Left lung (tissue), 10 donors: ENCODE measurements around the gene ZFYVE9. TPM values are rescaled to one million over a fixed set of nuclear protein-coding genes. Genes with fewer than 3 reads are reported as not detected.

Source experiments
- ATAC-seq: fragments of 200-7000 bp; cut with Tn5 transposase; one replicate; pipeline ENCODE4 v1.9.1; 2020; ENCODE audit warnings: moderate library complexity
- DNase-seq, 4 donors: peaks; one replicate each; pipeline ENCODE4 v3.0.0-alpha.2; 2013 to 2020
- H3K27ac ChIP-seq, 2 donors: fragments of 200-600 bp; sonication (generic) in 1 of 2; one replicate each; pipeline versions ENCODE4 v1.5.0 to v1.8.0; 2020 to 2021
- H3K27me3 ChIP-seq, 2 donors: fragments of 200-600 bp; sonication (generic) in 1 of 2; one replicate each; pipeline versions ENCODE4 v1.5.0 to v1.8.0; 2020 to 2021
- H3K36me3 ChIP-seq, 2 donors: fragments of 200-600 bp; sonication (generic) in 1 of 2; one replicate each; pipeline versions ENCODE4 v1.5.0 to v1.8.0; 2020 to 2021
- H3K4me1 ChIP-seq, 2 donors: fragments of 200-600 bp; one replicate each; pipeline ENCODE4 v1.8.0; 2021
- H3K4me3 ChIP-seq, 2 donors: fragments of 200-600 bp; sonication (generic) in 1 of 2; one replicate each; pipeline versions ENCODE4 v1.5.0 to v1.8.0; 2020 to 2021; ENCODE audit warnings: mild to moderate bottlenecking in 1 of 2
- H3K9me3 ChIP-seq, 2 donors: fragments of 200-600 bp; sonication (generic) in 1 of 2; one replicate each; pipeline versions ENCODE4 v1.5.0 to v1.8.0; 2020 to 2021
- intact Hi-C, 2 donors: fragments of 100-400 bp; cut with DNase I; formaldehyde crosslinking; loops; one replicate each; pipeline versions ENCODE4 v1.11.2 to v1.14.2; 2022
- polyA plus RNA-seq, 6 donors: library from polyadenylated mRNA; unstranded; fragments of 120-200 nt; gene quantifications; one replicate each; pipeline ENCODE4 v1.2.1, GENCODE V29; 2013; ENCODE audit not compliant: insufficient read length in 6 of 6
- total RNA-seq, 2 donors: library from RNA; stranded (reverse); fragmentation: NEBNext Ultra II Directional; extraction: Animal tissue kit (Norgen Biotek cat#: 25700); gene quantifications; one replicate each; pipeline ENCODE4 v1.2.1, GENCODE V29; 2021
- TF ChIP-seq, protein P1 (sequence below), 2 donors: fragments of 200-600 bp; sonication (generic) in 1 of 2; IDR thresholded peaks; one replicate each; pipeline versions ENCODE4 v1.5.0 to v1.8.0; 2021; ENCODE audit warnings: antibody characterized with exemption in 2 of 2
- donor health status: DM: no; HTN: yes; CAD: no.
- donor health status: DM: no; HTN: no; CAD: no.

ZFYVE9 gene
- total and polyA plus RNA-seq, 8 donors: 15.2 to 38.1 (median 32.8) TPM

DNA sequence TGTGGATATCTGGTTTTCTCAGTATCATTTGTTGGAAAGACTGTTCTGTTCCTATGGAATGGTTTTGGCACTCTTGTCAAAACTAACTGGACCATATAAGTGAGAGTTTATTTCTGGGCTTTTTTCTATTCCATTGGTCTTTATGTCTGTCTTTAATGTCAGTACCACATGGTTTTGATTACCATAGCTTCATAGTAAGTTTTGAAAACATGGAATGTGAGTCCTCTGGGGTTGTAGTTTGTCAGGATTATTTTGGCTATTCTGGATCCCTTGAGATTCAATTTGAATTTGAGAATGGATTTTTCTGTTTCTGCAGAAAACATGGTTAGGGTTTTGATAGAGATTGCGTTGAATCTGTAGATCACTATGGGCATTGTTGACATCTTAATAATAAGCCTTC, 107.9 kb downstream of the ZFYVE9 start:
- TF ChIP-seq, protein P1, sequence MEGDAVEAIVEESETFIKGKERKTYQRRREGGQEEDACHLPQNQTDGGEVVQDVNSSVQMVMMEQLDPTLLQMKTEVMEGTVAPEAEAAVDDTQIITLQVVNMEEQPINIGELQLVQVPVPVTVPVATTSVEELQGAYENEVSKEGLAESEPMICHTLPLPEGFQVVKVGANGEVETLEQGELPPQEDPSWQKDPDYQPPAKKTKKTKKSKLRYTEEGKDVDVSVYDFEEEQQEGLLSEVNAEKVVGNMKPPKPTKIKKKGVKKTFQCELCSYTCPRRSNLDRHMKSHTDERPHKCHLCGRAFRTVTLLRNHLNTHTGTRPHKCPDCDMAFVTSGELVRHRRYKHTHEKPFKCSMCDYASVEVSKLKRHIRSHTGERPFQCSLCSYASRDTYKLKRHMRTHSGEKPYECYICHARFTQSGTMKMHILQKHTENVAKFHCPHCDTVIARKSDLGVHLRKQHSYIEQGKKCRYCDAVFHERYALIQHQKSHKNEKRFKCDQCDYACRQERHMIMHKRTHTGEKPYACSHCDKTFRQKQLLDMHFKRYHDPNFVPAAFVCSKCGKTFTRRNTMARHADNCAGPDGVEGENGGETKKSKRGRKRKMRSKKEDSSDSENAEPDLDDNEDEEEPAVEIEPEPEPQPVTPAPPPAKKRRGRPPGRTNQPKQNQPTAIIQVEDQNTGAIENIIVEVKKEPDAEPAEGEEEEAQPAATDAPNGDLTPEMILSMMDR (IDR thresholded peaks at IDR 0.05): no peak
- Histone ChIP-seq H3K36me3 (no peaks in the 10 kb centered on the region), H3K27ac (no peak overlapping the region), H3K27me3 (peaks cover 0 to 54% of the 10 kb centered on the region in 2 donors), H3K4me3 (no peak overlapping the region), H3K9me3 (no peaks in the 10 kb centered on the region), H3K4me1 (no peaks in the 10 kb centered on the region)
- DNase-seq (no peak), ATAC-seq (no peak)
- intact Hi-C loops: no loop called here

DNA sequence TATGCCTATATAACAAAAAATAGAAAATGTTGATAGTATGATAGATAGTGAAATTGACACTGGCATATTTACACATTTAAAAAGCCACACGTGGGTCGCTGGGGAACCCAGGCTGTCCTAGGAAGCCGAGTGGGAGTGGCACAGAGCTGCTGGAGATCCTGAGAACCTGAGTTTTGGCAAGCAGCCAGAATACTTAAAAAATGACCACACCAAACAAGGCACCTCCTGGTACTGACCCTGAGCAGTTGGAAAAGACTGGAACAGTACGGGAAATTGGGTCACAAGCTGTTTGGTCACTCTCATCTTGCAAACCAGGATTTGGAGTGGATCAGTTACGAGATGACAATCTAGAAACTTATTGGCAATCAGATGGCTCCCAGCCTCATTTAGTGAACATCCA, 111.5 kb downstream of the ZFYVE9 start:
- Histone ChIP-seq H3K4me1 (no peaks in the 10 kb centered on the region), H3K9me3 (no peaks in the 10 kb centered on the region), H3K27me3 (peaks cover 0 to 22% of the 10 kb centered on the region in 2 donors), H3K4me3 (no peak overlapping the region), H3K27ac (no peak overlapping the region), H3K36me3 (no peaks in the 10 kb centered on the region)
- ATAC-seq (no peak), DNase-seq (no peak)
- intact Hi-C loops: no loop called here
- TF ChIP-seq, protein P1 (IDR thresholded peaks at IDR 0.05): no peak

- Histone ChIP-seq H3K4me3 (no peak overlapping the region), H3K27ac (no peak overlapping the region), H3K4me1 (peaks cover 0 to 9% of the 10 kb centered on the region in 2 donors), H3K9me3 (no peaks in the 10 kb centered on the region), H3K36me3 (no peaks in the 10 kb centered on the region), H3K27me3 (peaks cover 0 to 3% of the 10 kb centered on the region in 2 donors)
- TF ChIP-seq, protein P1 (IDR thresholded peaks at IDR 0.05): no peak
- ATAC-seq: no peak
- DNase-seq: no peak
- intact Hi-C loops: no loop called here
These were observed 118.0 kb downstream of the ZFYVE9 start for GRCh38 chr1:52259886-52260285.

DNA sequence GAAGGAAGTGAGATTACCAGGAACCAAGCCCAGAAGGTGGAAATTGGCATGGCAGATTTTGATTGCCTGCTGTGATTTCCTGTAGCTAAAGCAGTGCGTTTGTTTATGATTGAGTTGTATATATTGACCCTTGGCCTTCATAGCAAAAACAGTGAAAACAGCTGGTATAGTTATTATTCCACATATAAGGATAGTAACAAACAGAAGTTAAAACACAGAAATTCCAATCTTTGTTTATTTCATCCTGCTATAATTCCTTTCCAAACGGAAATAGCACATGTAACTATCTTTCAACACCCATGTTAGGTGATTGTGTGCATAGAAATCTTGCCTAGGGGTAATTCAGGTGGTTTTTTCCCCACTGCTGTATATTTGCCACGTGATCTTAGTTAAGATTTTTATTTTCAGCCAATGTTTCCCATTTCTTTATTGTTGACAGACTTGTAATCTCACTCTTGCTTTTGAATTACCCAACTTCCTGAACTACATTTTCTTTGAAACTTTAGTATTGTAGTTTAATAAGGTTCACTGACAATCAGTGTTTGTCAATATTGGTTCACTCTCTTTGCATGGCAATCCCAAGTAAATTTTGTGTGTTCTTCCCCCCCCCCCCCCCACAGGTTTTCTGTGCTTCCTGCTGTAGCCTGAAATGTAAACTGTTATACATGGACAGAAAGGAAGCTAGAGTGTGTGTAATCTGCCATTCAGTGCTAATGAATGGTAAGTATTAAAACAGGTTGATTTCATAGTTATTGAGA, 121.4 kb downstream of the ZFYVE9 start:
- no peak overlapping the region for H3K27ac ChIP-seq

DNA sequence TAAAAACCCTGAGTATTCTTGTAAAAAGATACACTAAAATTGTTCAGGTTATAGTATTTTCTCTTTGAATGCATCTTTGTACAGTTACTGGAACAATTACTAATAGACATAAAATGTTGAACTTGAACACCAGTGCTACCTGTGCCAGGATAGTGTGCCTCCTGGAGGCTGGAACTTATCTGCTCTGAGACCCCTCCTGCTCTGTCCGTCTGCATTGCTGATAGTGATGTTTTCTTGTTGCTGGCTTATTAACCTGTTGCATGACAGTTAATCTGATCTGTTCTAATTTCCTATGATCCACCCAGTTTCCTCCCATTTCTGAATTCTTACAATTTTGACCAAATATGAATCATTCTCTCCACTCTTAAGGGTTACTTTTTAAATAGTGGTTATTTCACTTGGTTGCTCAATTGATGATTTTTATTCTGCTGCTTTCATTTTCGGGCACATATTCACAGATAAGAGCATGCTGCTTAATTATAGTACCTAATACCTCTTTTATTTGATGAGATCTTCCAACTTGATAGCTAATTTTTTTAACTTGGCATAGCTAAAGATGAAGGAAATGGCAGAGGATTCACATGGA, 122.7 kb downstream of the ZFYVE9 start:
- no peak overlapping the region for H3K4me3 ChIP-seq
- H3K4me1 ChIP-seq: peaks cover 0 to 9% of the 10 kb centered on the region in 2 donors
- H3K36me3 ChIP-seq: no peaks in the 10 kb centered on the region
- intact Hi-C loops: no loop called here
- TF ChIP-seq, protein P1 (IDR thresholded peaks at IDR 0.05): no peak
- peaks cover 0 to 3% of the 10 kb centered on the region in 2 donors for H3K27me3 ChIP-seq
- no peak for DNase-seq
- no peak overlapping the region for H3K27ac ChIP-seq
- ATAC-seq: no peak
- no peaks in the 10 kb centered on the region for H3K9me3 ChIP-seq

More for the DNA sequence above, 121.4 kb downstream of the ZFYVE9 start:
- DNase-seq (peak in 2 of 4 donors; percentile 43 to 48), ATAC-seq (no peak)
- Histone ChIP-seq H3K27me3 (peaks cover 0 to 3% of the 10 kb centered on the region in 2 donors), H3K4me3 (no peak overlapping the region), H3K4me1 (peaks cover 0 to 9% of the 10 kb centered on the region in 2 donors), H3K9me3 (no peaks in the 10 kb centered on the region), H3K36me3 (no peaks in the 10 kb centered on the region)
- intact Hi-C loops: no loop called here
- TF ChIP-seq, protein P1 (IDR thresholded peaks at IDR 0.05): no peak
